COR-L47 (cell line): ENCODE results near the gene CXCL11.
"Not testable (repeated sequence)": the region's sequence is repeated elsewhere in the genome, so short reads cannot be mapped to it uniquely, and the experiment has no call there.

Experiments
- DNase-seq: peaks from one replicate; lab custom pipeline; 2025; lab: John Stamatoyannopoulos, UW

CXCL11 gene

GRCh38 chr4:76035799-76036380, at the start of gene CXCL11:
TSS of gene CXCL11 (minus strand) at chr4:76036070. CDS start at chr4:76035987, 83 bp downstream.
- no peak for DNase-seq

GRCh38 chr4:76084542-76084941, 48.7 kb upstream of the CXCL11 start:
- no peak for DNase-seq

DNA sequence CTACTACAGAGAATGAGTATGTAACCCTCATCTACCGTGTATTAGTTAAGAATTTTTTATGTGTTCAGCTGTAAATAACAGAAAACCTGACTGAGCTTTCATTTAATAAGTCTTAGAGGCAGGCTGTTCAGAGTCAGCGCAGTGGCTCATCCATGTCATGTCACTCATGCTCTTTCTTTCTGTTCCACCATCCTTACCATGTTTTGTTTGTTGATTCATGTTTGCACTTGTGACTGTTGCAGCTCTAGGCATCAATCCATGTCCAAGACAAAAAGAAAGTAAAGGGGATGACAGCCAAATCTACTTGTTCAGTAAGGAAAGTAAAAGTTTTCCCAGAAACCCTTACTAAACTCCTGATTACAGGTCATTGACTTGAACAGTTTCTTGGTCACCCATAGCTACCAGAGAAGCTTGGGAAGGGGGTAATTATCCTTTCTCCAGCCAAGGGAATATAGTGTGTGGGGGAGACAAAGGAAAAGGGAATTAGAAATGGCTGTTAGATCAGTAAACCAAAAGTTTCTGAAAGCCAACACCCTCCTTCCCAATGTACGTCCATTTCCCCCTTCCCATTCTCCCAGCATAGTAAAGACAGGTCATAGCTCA, 47.6 kb upstream of the CXCL11 start:
- DNase-seq, result no peak

- no peak for DNase-seq
Measured at GRCh38 chr4:76078033-76078613, 42.3 kb upstream of the CXCL11 start.

DNA sequence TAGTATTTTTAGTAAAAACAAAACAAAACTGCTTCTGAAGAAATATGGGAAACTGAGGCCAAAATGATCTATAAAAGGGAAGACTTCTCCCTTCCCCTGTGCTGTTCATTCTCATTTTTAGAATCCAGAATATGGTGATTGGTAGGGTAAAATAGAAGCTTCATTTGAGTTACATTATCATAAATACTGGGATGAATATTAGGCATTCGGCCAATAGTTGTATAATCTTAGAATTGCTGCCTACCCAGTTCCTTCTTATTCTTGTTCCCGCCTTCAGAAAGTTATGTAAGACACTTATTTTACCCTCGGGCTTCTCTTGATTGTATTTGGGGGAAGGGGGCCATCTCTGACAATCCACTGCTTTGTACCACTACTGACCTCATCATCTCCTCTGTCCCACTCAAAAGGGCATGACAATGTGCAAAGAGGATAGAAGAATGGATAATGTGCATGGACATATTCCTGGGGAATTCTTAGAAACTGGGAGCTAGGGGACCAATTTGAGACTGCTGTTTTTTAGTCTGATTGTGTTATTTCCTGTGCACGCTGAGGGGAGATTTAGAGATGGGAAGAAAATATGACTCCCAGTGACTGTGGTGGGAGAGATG, 39.2 kb upstream of the CXCL11 start:
- no peak for DNase-seq

GRCh38 chr4:76074468-76074867, 38.6 kb upstream of the CXCL11 start, which contains the start of gene ART3:
TSS of gene ART3 (plus strand) at chr4:76074709. CDS start at chr4:76075890, 1,181 bp downstream.
- no peak for DNase-seq

DNA sequence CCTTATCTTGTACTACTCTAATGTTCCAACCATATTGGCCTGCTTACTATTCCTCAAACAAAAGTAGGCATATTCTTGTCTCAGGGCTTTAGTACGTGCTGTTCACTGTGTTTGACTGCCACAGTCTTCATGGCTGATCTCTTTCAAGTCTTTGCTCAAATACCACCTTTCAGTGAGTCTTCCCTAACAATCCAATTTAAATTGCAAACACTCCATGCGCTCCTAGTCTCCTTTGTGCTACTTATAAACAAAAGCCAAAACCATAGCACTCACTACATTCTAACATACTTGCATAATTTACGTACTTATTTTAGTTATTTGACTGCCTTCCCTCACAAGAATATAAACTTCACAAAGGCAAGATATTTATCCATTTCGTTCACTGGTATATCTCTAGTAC, 36.9 kb upstream of the CXCL11 start:
- no peak for DNase-seq

DNA sequence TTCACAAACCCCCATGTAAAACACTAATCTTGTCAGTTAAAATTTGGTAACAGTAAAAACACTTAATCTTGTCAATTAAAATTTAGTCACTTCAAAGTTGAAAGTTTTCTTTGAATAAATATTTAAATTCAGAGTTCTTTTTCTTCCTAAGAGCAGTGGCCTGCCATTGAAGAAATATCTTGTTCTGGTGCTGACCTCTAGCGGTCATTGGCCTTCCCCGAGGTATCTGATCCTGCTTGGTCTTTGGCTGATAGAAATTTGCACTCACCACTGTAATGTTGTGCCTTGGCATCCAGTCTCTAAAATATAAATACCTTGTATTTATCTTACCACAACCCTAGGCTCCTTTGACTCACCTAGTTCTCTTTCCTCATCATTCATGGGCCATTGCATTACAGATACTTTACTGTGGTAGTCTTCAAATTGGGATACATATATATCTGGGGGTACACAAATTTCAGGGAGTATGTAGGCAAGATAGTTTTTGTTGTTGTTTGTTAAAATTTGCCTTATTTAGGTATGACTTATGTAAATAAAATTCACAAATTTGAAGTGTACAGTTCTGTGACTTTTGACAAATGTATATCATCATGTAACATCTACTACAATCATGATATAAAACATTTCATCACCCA, 31.9 kb upstream of the CXCL11 start:
- peak; percentile 65 for DNase-seq

DNA sequence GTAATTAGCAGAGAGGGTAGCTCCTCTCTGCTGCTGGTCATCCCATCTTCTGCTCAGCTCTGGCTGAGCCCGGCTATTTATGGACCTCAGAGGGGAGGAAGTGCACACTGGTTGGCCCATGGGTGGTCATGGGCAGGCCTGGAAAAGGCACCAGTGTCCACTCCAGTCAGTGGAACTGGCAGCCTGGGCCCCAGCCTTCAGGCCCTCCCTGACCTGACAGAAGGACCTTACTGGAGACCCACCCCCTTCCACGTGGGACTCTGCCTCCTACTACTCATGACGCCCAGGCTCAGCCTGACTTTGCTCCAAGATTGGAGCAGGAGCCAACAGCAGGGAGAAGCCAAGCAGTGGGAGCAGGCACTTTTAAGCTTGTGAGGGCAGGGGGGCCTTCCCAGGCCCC, 30.7 kb upstream of the CXCL11 start:
- no peak for DNase-seq

GRCh38 chr4:76061982-76062381, 26.1 kb upstream of the CXCL11 start:
- DNase-seq, result no peak

DNA sequence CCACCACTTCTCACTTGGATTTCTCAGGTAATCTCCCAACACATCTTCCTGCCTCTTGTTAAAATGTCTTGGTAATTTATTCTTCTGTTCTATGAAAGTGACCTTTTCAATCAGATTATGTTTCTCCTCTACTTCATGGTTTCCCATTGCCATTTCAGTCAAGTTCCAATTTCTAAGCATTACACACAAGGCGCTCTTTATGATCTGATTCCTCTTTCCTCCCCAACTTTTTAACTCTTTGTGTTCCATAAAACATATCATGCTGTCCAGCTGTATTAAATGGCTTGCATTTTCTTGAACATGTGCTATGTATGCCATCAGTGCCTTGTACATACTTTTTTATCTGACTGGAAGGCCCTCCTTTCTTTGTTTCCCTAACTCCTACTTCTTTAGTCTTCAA, 25.6 kb upstream of the CXCL11 start:
- DNase-seq, result no peak

DNA sequence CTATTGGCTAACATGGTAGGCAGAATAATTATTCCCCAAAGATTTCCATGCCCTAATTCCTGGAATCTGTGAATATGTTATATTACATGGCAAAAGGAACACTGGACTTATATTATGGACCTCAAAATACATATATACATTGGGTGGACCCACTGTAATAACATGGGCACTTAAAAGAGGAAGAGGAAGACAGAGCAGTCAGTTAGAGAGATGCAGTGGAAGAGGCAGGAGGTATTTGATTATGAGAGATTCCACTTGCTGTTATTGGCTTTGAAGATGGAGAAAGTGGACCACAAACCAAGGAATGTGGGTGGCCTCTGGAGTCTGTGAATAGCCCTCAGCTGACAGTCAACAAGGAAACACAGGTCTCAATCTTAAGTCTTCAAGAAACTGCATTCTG, 24.6 kb upstream of the CXCL11 start:
- no peak for DNase-seq

GRCh38 chr4:76059750-76060149, 23.9 kb upstream of the CXCL11 start:
- no peak for DNase-seq

GRCh38 chr4:76058888-76059426, 23.1 kb upstream of the CXCL11 start:
- DNase-seq, result no peak

DNA sequence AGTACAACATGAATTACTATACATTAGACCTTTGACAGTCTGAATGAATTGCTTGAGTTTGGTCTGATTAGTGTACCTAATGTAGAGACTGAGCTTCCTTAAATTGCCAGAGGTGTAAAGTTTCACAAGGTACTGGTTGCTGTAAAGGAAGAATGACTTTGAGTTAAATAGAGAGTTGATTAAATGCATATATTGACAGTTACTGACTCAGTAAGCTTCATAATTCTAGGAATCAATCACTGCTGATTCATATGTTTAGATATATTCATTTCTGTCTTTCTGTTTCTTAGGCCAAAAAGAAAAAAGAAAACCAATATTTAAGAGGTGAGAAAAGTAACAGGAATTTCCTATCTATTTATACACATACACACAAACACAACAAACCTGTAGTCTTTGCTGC, 22.4 kb upstream of the CXCL11 start:
- DNase-seq, result no peak

- no peak for DNase-seq
Measured at GRCh38 chr4:76055421-76055820, 19.6 kb upstream of the CXCL11 start.

DNA sequence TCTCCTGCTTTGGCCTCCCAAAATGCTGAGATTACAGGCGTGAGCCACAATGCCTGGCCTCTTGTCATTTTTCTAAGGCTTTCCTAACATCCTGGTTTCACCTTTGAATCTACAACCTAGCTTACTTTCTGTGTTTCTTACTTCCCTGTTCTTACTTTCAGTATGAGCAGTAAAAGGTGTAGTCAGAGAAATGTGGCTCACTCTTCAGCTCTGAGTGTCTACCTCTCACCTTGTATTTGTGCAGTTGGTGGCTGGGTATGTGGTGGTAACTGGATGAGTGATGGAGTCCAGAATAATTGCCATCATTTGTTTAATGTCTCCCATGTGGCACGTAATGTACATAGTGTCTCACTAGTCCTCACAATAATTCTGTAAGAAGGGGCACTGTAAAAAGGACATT, 19.1 kb upstream of the CXCL11 start:
- DNase-seq, result no peak

GRCh38 chr4:76053730-76054129, 17.9 kb upstream of the CXCL11 start:
- no peak for DNase-seq

- not testable (repeated sequence) for DNase-seq
Measured at GRCh38 chr4:76050560-76051050, 14.7 kb upstream of the CXCL11 start.

- DNase-seq, result not testable (repeated sequence)
Measured at GRCh38 chr4:76049860-76050416, 14.1 kb upstream of the CXCL11 start.

DNA sequence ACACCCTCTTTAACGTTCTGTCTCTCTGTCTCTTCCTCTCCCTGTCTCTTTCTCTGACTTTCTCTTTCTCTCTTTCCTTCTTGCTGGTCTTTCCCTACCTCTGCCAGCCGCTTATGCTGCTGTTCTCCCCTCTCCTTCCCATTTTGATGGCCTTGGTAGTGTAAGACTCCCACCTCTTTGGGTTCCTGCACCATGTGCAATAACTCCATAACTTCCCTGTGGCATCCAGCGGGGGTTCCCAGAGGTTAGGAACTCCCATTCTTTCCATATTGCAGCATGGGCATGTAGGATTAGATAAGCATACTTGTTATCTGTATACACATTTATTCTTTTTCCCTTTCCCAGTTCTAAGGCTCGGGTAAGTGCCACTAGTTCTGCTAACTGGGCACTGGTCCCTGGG, 8.8 kb upstream of the CXCL11 start:
- not testable (repeated sequence) for DNase-seq

DNA sequence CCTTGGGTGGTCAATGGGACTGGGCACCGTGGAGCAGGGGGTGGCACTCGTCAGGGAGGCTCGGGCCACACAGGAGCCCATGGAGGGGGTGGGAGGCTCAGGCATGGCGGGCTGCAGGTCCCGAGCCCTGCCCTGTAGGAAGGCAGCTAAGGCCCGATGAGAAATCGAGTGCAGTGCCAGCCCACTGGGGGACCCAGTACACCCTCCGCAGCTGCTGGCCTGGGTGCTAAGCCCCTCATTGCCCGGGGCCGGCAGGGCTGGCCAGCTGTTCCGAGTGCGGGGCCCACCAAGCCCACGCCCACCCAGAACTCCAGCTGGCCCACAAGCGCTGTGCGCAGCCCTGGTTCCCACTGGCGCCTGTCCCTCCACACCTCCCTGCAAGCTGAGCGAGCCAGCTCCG, 7.4 kb upstream of the CXCL11 start:
- DNase-seq, result not testable (repeated sequence)
